Measurements from ENCODE around the gene KIFBP. TPM values are rescaled to one million over a fixed set of nuclear protein-coding genes. Genes with fewer than 3 reads are reported as not detected.

The KIFBP gene
- total and polyA plus RNA-seq, 2 experiments from 2014 or later: 54.0 to 56.5 TPM

- Histone ChIP-seq H3K4me2 (ENCODE audit: unreplicated experiment) (no peak overlapping the region), H3K79me2 (ENCODE audit: insufficient read depth) (no peaks in the 10 kb centered on the region), H3K4me1 (ENCODE audit: insufficient read depth) (peaks cover 7% of the 10 kb centered on the region), H3K27ac (no peak overlapping the region), H3K4me3 (no peak overlapping the region), H4K20me1 (ENCODE audit: insufficient read depth) (no peaks in the 10 kb centered on the region), H3K9me3 (ENCODE audit: low read depth) (no peaks in the 10 kb centered on the region), H3K9me2 (ENCODE audit: insufficient read depth) (no peaks in the 10 kb centered on the region), H2AFZ (peak overlapping the region; percentile 46), H3F3A (ENCODE audit: insufficient read depth) (no peaks in the 10 kb centered on the region), H3K9ac (no peak overlapping the region), H3K27me3 (replicated peaks; ENCODE audit: insufficient read depth) (no peaks in the 10 kb centered on the region), H3K36me3 (ENCODE audit: low read depth) (no peaks in the 10 kb centered on the region)
- TF ChIP-seq EZH2phosphoT487 (IDR thresholded peaks at IDR 0.05; ENCODE audit: insufficient read depth, low read depth): no peak
- DNase-seq: no peak
- WGBS, 2 experiments (ENCODE audit: low coverage in 1 of 2, low lambda C conversion rate in 2 of 2, missing lambda C conversion rate in 2 of 2): 100% methylated on average over 1 of the region's 1 CpG
- in situ Hi-C loops (cut with MboI): no loop called here
These were observed 55.9 kb downstream of the KIFBP start for GRCh38 chr10:69044546-69044945.

GRCh38 chr10:69045441-69046300 lies 57.1 kb downstream of the KIFBP start:
- peak; percentile 57 for DNase-seq
- 60 to 65% methylated on average over 6 of the region's 6 CpGs for WGBS, 2 experiments (ENCODE audit: low coverage in 1 of 2, low lambda C conversion rate in 2 of 2, missing lambda C conversion rate in 2 of 2)
- Histone ChIP-seq H4K20me1 (ENCODE audit: insufficient read depth) (no peaks in the 10 kb centered on the region), H2AFZ (peak overlapping the region; percentile 34), H3K4me3 (no peak overlapping the region), H3K27ac (peak overlapping the region; percentile 14; the same call in 1 of the 2 replicates), H3K9ac (no peak overlapping the region), H3K27me3 (replicated peaks; ENCODE audit: insufficient read depth) (no peaks in the 10 kb centered on the region), H3K4me2 (ENCODE audit: unreplicated experiment) (no peak overlapping the region), H3F3A (ENCODE audit: insufficient read depth) (no peaks in the 10 kb centered on the region), H3K9me2 (ENCODE audit: insufficient read depth) (no peaks in the 10 kb centered on the region), H3K9me3 (ENCODE audit: low read depth) (no peaks in the 10 kb centered on the region), H3K36me3 (ENCODE audit: low read depth) (no peaks in the 10 kb centered on the region), H3K4me1 (ENCODE audit: insufficient read depth) (peaks cover 7% of the 10 kb centered on the region), H3K79me2 (ENCODE audit: insufficient read depth) (no peaks in the 10 kb centered on the region)
- TF ChIP-seq EZH2 (IDR thresholded peaks at IDR 0.05; ENCODE audit: insufficient read depth, poor library complexity, severe bottlenecking): no peak
- TF ChIP-seq EZH2phosphoT487 (IDR thresholded peaks at IDR 0.05; ENCODE audit: insufficient read depth, low read depth): no peak
- in situ Hi-C loops (cut with MboI): no loop called here

- TF ChIP-seq EZH2phosphoT487 (IDR thresholded peaks at IDR 0.05; ENCODE audit: insufficient read depth, low read depth) (no peak), EZH2 (IDR thresholded peaks at IDR 0.05; ENCODE audit: insufficient read depth, poor library complexity, severe bottlenecking) (no peak)
- Histone ChIP-seq H3K36me3 (ENCODE audit: low read depth) (no peaks in the 10 kb centered on the region), H3K27me3 (replicated peaks; ENCODE audit: insufficient read depth) (no peaks in the 10 kb centered on the region), H3K4me2 (ENCODE audit: unreplicated experiment) (no peak overlapping the region), H3F3A (ENCODE audit: insufficient read depth) (no peaks in the 10 kb centered on the region), H4K20me1 (ENCODE audit: insufficient read depth) (no peaks in the 10 kb centered on the region), H3K27ac (no peak overlapping the region), H3K9me2 (ENCODE audit: insufficient read depth) (no peaks in the 10 kb centered on the region), H3K4me1 (ENCODE audit: insufficient read depth) (peaks cover 7% of the 10 kb centered on the region), H3K79me2 (ENCODE audit: insufficient read depth) (no peaks in the 10 kb centered on the region), H3K9ac (no peak overlapping the region), H2AFZ (no peak overlapping the region), H3K9me3 (ENCODE audit: low read depth) (no peaks in the 10 kb centered on the region), H3K4me3 (no peak overlapping the region)
- no peak for DNase-seq
- in situ Hi-C loops (cut with MboI): no loop called here
- 72 to 79% methylated on average over 4 of the region's 4 CpGs for WGBS, 2 experiments (ENCODE audit: low coverage in 1 of 2, low lambda C conversion rate in 2 of 2, missing lambda C conversion rate in 2 of 2)
These were observed 58.7 kb downstream of the KIFBP start for GRCh38 chr10:69047111-69047832.

- H3F3A ChIP-seq (ENCODE audit: insufficient read depth): no peaks in the 10 kb centered on the region
- no peak overlapping the region for H3K9ac ChIP-seq
- H3K79me2 ChIP-seq (ENCODE audit: insufficient read depth): no peaks in the 10 kb centered on the region
- no peak overlapping the region for H3K4me2 ChIP-seq (ENCODE audit: unreplicated experiment)
- no peaks in the 10 kb centered on the region for H4K20me1 ChIP-seq (ENCODE audit: insufficient read depth)
- H2AFZ ChIP-seq: peak overlapping the region; percentile 38; the same call in 1 of the 2 replicates
- no peak overlapping the region for H3K27ac ChIP-seq
- H3K4me3 ChIP-seq: no peak overlapping the region
- H3K9me3 ChIP-seq (ENCODE audit: low read depth): no peaks in the 10 kb centered on the region
- in situ Hi-C loops (cut with MboI): no loop called here
- no peaks in the 10 kb centered on the region for H3K9me2 ChIP-seq (ENCODE audit: insufficient read depth)
- no peak for TF ChIP-seq EZH2phosphoT487 (IDR thresholded peaks at IDR 0.05; ENCODE audit: insufficient read depth, low read depth)
- TF ChIP-seq EZH2 (IDR thresholded peaks at IDR 0.05; ENCODE audit: insufficient read depth, poor library complexity, severe bottlenecking): no peak
- WGBS, 2 experiments (ENCODE audit: low coverage in 1 of 2, low lambda C conversion rate in 2 of 2, missing lambda C conversion rate in 2 of 2): 66 to 68% methylated on average over 8 of the region's 8 CpGs
- peaks cover 7% of the 10 kb centered on the region for H3K4me1 ChIP-seq (ENCODE audit: insufficient read depth)
- DNase-seq: peak; percentile 48
- no peaks in the 10 kb centered on the region for H3K36me3 ChIP-seq (ENCODE audit: low read depth)
- H3K27me3 ChIP-seq (replicated peaks; ENCODE audit: insufficient read depth): no peaks in the 10 kb centered on the region
These were observed 59.5 kb downstream of the KIFBP start for GRCh38 chr10:69048103-69048502.

Measured in GM23248 (cell line).